Epithelial cell of esophagus (primary cell): ENCODE measurements around the gene TOR1AIP2.

Experiments used
- DNase-seq: peaks from one replicate; pipeline ENCODE4 v3.0.0; 2010; ENCODE audit warnings: low read depth
- H3K4me3 ChIP-seq: 2 replicates; pipeline ENCODE4 v1.5.1; 2011; ENCODE audit warnings: mild to moderate bottlenecking, low read length, control low read depth
- CTCF ChIP-seq: IDR thresholded peaks from 2 replicates; pipeline ENCODE4 v1.5.1; 2011; ENCODE audit warnings: low read depth, mild to moderate bottlenecking, low read length, control low read depth, inconsistent platforms; ENCODE audit not compliant: insufficient read depth; ENCODE audit errors: missing control alignments

Gene TOR1AIP2

GRCh38 chr1:179824265-179824664 is 53.3 kb downstream of the TOR1AIP2 start:
- TF ChIP-seq CTCF = no peak
- H3K4me3 ChIP-seq = no peak overlapping the region
- DNase-seq = no peak

GRCh38 chr1:179823693-179824092 is 53.9 kb downstream of the TOR1AIP2 start:
- no peak for TF ChIP-seq CTCF
- H3K4me3 ChIP-seq = no peak overlapping the region
- DNase-seq = no peak

GRCh38 chr1:179822065-179822464 is 55.5 kb downstream of the TOR1AIP2 start:
- no peak for TF ChIP-seq CTCF
- H3K4me3 ChIP-seq = no peak overlapping the region
- no peak for DNase-seq

- no peak overlapping the region for H3K4me3 ChIP-seq
- no peak for DNase-seq
- TF ChIP-seq CTCF = no peak
Observed at GRCh38 chr1:179821524-179821923, 56.1 kb downstream of the TOR1AIP2 start.

GRCh38 chr1:179820226-179820970 is 57.2 kb downstream of the TOR1AIP2 start:
- TF ChIP-seq CTCF = no peak

GRCh38 chr1:179818743-179819173 is 58.8 kb downstream of the TOR1AIP2 start:
- DNase-seq = no peak
- TF ChIP-seq CTCF = no peak
- H3K4me3 ChIP-seq = no peak overlapping the region

More at GRCh38 chr1:179820226-179820970, 57.2 kb downstream of the TOR1AIP2 start:
- no peak overlapping the region for H3K4me3 ChIP-seq
- DNase-seq = no peak

GRCh38 chr1:179818260-179818659 is 59.3 kb downstream of the TOR1AIP2 start:
- DNase-seq = no peak
- no peak overlapping the region for H3K4me3 ChIP-seq
- TF ChIP-seq CTCF = no peak
